Stimulated activated CD8-positive, alpha-beta memory T cell treated with anti-CD3 and anti-CD28 coated beads, Interleukin-12 subunit alpha, Interleukin-12 subunit beta, amount 100 ng/mL, for 1 hour (primary cell): ENCODE measurements around the gene KRT38.

Experiments used
- DNase-seq: peaks from one replicate; pipeline ENCODE4 v3.0.0-alpha.2; 2020; ENCODE audit warnings: low read depth

Gene KRT38

DNA sequence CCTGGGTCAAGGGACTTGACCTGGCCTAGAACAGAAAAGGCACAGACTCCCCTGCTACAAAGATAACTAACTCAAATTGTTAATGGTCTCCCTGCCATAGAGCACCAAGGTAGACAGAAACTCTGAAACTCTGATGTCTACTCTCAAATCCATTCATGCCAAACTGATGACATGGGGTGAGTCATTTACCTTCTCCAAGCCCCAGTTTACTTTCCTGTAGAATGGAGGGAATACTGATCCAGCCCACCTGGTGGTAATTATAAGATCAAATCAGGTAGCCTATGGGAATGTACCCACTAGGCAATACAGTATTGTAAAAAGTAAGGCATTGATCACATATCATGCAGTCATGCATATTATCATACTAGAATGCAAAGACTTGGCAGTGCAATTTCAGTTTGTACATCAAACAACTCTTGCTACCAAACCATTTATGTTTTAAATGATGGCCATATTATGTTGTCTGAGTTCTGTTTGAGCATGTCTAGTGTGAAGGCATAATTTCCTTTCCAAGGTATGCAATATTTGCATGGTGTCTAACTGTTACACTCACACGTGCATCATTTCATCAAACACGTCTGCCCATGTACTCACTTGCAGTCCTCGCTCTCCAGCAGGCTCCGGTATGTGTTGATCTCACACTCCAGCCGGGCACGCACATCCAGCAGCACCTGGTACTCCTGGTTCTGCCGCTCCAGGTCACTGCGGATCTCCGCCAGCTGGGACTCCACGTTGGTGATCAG, 46.4 kb downstream of the KRT38 start:
- no peak for DNase-seq

DNA sequence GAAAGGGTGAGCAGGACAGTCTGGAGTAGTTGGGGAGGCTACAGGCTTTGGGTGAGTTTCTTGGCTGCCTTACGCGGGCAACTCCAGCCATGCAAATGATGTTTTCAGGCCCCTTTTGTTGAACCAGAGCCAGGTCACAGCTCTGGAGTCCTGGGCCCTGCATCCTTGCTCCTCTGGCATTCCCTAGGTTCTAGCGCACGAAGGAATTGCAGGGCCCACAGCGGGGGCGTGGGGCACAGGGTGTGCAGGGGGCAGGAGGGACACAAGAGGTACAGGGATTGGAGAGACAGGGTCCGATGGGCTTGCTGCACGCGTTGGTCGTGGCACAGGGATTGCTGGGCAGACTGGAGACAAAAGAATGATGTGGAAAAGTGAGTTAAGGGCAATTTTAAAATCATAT, 47.0 kb downstream of the KRT38 start:
- DNase-seq = no peak

DNA sequence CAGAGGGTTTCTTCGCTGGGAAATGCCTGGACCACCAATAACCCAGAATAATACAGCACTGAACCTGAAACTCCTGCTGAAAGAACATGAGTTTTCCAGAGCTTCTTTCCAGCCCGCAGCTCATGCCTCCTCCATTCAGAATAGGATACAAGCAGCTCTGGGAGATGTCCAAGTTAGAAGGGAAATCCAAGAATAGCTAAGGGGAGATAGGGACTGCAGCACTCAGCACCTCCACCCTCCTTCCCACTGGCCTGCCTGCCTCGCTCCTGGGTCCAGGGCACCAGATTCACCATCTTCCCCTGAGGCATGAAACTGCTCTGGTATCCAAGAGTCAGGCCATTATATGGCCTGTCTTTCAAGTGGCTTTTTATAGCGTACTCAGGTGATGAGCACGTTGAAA, 47.5 kb downstream of the KRT38 start:
- DNase-seq = no peak

DNA sequence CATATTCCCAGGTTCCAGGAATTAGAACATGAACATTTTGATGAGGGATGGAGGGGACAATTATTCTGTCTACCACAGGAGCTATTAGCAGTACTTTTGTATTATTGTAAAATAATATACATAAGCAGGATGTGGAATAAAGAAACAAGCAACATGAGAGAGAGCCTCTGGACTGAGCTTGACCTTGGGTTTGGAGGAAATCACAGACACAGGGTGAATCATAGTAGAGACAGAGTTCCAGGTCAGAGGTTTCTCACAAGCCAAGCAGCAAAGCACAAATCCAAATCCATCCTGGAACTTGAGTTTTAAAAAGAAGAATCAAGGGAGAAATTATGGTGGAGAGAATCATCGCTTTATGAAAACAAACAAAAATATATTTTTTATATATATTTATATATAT, 48.5 kb downstream of the KRT38 start:
- DNase-seq = no peak

DNA sequence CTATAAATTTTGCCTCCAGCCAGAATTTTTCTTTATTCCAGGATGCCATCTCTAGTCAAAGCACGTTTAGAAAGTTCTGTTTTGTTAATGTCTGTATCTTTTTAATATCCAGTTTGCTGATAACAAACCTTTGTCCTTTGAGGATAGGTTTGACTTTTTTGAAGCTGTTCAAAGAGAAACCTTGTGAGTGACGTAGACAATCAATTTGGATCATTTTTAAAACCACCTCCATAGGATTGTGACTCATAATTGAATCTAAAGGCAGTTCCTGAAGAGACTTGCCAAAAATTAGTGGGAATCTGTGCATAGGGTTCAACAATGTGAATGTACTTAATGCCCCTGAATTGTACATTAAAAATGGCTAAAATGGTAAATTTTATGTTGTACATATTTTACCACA, 49.2 kb downstream of the KRT38 start:
- no peak for DNase-seq

DNA sequence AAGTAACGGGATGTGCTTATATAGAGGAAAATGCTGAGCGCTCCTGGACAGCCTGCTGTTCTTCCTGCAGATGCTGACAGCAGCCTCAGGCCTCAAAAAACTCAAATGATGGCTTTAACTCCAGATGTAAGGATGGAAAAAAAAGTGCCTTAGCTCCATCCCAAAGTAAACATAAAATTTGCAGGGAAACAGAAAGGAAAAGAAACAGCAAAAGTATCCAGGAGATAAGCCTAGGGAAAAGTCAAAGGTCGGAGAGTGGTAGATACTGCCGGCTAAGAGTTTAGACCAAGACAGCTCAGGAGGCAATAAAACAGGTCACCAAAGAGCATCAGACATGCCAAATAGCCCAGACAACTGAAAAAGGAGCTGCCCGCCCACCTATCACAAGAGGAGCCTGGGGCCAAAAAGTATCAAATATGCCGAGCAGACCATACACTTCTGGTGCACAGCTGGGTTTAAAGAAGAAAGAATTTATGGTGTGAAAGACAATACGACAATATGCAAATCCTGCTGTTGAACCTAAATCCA, 50.3 kb downstream of the KRT38 start:
- DNase-seq = no peak

DNA sequence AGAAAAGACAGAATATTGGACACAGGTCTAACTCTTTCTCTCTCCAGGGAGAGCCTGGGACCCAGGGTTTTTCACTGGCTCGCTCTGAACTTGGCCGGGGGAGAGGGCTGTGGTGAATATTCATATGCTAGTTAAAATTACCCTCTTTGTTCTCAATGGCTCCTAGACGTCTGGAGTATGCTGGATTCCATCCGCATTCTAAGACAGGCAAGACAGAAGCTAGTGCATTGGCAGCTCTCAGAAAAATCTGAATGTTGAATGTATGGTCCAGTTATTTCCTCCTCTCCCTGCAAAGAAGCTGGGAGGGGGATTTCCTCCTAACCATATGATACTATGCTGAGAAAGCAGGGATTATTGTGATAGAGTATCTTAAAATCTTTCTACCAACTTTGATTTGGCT, 53.1 kb downstream of the KRT38 start:
- DNase-seq = no peak

DNA sequence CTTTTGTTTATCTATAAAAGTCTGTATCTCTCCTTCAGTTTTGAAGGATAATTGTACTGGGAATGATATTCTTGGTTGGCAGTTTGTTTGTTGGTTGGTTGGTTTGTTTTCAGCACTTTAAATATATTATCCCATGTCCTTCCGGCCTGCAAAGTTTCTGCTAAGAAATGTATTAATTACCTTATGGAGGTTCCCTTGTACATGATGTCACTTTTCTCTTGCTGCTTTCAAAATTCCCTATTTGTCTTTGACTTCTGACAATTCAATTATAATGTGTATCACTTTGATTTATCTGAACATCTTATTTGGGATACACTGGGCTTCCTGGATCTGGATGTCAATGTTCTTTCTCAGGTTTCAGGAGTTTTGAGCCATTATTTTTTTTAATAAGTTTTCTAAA, 54.6 kb downstream of the KRT38 start:
- no peak for DNase-seq
